BJ (cell line): Measurements from ENCODE around the gene PEF1. TPM values are rescaled to one million over a fixed set of nuclear protein-coding genes. Genes with fewer than 3 reads are reported as not detected.

Experiments used
- CTCF ChIA-PET: fragments of 350-600 bp; formaldehyde crosslinking; extraction: SDS; loops from one replicate; lab custom pipeline; 2021; ENCODE audit warnings: antibody characterized with exemption, inconsistent platforms; lab: Yijun Ruan, JAX
- POLR2A ChIA-PET: fragments of 300-600 bp; sonication (Branson Sonifier 250); formaldehyde crosslinking; extraction: SDS; loops from one replicate; lab custom pipeline; 2021; ENCODE audit warnings: antibody characterized with exemption; lab: Charles Lee
- DNase-seq: peaks from one replicate; pipeline ENCODE4 v3.0.0-alpha.2; 2011; ENCODE audit warnings: low read depth
- H3K27me3 ChIP-seq: 2 replicates; pipeline ENCODE4 v1.6.0; 2011; ENCODE audit warnings: low read length; ENCODE audit not compliant: control insufficient read depth, insufficient read depth
- H3K36me3 ChIP-seq: 2 replicates; pipeline ENCODE4 v1.5.1; 2011; ENCODE audit warnings: low read length; ENCODE audit not compliant: control insufficient read depth, insufficient read depth
- H3K4me3 ChIP-seq: 2 replicates; pipeline ENCODE4 v1.5.1; 2011; ENCODE audit warnings: low read depth, mild to moderate bottlenecking, control low read depth, low read length
- CTCF ChIP-seq: IDR thresholded peaks from 2 replicates; pipeline ENCODE4 v1.5.1; 2011; ENCODE audit warnings: low read depth, mild to moderate bottlenecking, control low read depth, inconsistent platforms, low read length, moderate library complexity; ENCODE audit not compliant: insufficient read depth
- polyA plus RNA-seq: library from polyadenylated mRNA; depleted of rRNA; stranded (reverse); fragments of >200 nt; gene quantifications from 2 replicates; pipeline ENCODE4 v1.2.3, GENCODE V29; 2011

The PEF1 gene
- polyA plus RNA-seq, 1 experiment, result 145 TPM

- ChIA-PET CTCF (interaction anchor here (1.0 to 1.9 kb wide), 5 partner anchors 8 to 39 kb away, joined by 3 to 7 read pairs (median 5); no protein-coding TSS in a partner anchor), POLR2A (no interaction called here)
- Histone ChIP-seq H3K4me3 (no peak overlapping the region), H3K36me3 (no peaks in the 10 kb centered on the region), H3K27me3 (0 out of 2 replicates have a peak, but pooled peaks cover 2% of the 10 kb centered on the region)
- no peak for TF ChIP-seq CTCF
- no peak for DNase-seq
Observed at GRCh38 chr1:31602081-31602480, 42.6 kb downstream of the PEF1 start.

- 0 out of 2 replicates have a peak, but pooled peaks cover 2% of the 10 kb centered on the region for H3K27me3 ChIP-seq
- no peak for TF ChIP-seq CTCF
- CTCF ChIA-PET, result interaction anchor here (0.8 to 1.4 kb wide), 2 partner anchors 18 to 30 kb away, joined by 3 to 6 read pairs; no protein-coding TSS in a partner anchor
- H3K36me3 ChIP-seq, result no peaks in the 10 kb centered on the region
- POLR2A ChIA-PET, result no interaction called here
- DNase-seq, result no peak
- no peak overlapping the region for H3K4me3 ChIP-seq
Observed at GRCh38 chr1:31600641-31601040, 44.0 kb downstream of the PEF1 start.

GRCh38 chr1:31598980-31599379 lies 45.7 kb downstream of the PEF1 start:
- ChIA-PET CTCF (interaction anchor here (0.9 to 19.4 kb wide), 6 partner anchors 11 to 190 kb away, joined by 3 to 366 read pairs (median 5); partner anchors contain the start of gene TINAGL1), POLR2A (no interaction called here)
- DNase-seq, result no peak

GRCh38 chr1:31596737-31597097 lies 48.0 kb downstream of the PEF1 start:
- ChIA-PET POLR2A (no interaction called here), CTCF (interaction anchor here (0.9 to 19.4 kb wide), 4 partner anchors 8 to 26 kb away, joined by 3 to 366 read pairs (median 4); partner anchors contain the start of gene TINAGL1)
- Histone ChIP-seq H3K4me3 (no peak overlapping the region), H3K36me3 (no peaks in the 10 kb centered on the region), H3K27me3 (no peaks in the 10 kb centered on the region)
- TF ChIP-seq CTCF, result no peak
- no peak for DNase-seq

More at GRCh38 chr1:31598980-31599379, 45.7 kb downstream of the PEF1 start:
- H3K4me3 ChIP-seq, result no peak overlapping the region
- no peaks in the 10 kb centered on the region for H3K36me3 ChIP-seq
- no peak for TF ChIP-seq CTCF
- 0 out of 2 replicates have a peak, but pooled peaks cover 2% of the 10 kb centered on the region for H3K27me3 ChIP-seq

GRCh38 chr1:31595836-31596736 lies 48.6 kb downstream of the PEF1 start:
- no peak for TF ChIP-seq CTCF
- no peak overlapping the region for H3K4me3 ChIP-seq
- CTCF ChIA-PET, result interaction anchor here (0.7 to 19.4 kb wide), 6 partner anchors 7 to 26 kb away, joined by 3 to 366 read pairs (median 4); partner anchors contain the start of gene TINAGL1
- no peaks in the 10 kb centered on the region for H3K36me3 ChIP-seq
- POLR2A ChIA-PET, result no interaction called here
- no peaks in the 10 kb centered on the region for H3K27me3 ChIP-seq
- no peak for DNase-seq
